ENCODE results near the gene SKP1.

SKP1 gene

GRCh38 chr5:134143944-134144941 lies 32.5 kb downstream of the SKP1 start:
- H2BK5ac ChIP-seq (ENCODE audit: low read depth, low read length, poor library complexity): no peak overlapping the region
- no peak overlapping the region for H2AFZ ChIP-seq (ENCODE audit: insufficient read depth, low read length, poor library complexity)
- DNase-seq: peak; percentile 69 to 93

DNA sequence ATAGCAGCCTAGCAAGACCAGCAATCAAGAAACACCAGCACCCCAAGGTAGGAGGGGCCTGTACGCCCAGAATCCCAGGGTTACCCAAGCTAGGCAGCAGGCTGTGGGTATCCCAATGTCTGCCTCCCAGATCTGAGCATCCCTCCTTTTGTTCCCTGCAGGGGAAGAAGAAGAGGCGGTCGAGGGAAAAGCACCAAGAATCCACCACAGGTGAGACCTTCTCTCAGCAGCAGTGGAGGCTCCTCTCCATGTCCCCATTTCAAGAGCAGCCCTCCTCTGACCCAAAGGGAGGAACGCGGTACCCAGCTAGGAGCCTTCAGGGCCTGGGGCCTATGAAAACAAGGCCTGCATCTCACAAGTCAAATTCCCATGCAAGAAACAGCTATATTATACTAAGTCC lies 33.3 kb downstream of the SKP1 start:
- Histone ChIP-seq H4K12ac (ENCODE audit: low read depth, low read length) (no peak overlapping the region), H2AK5ac (ENCODE audit: low read length) (no peak overlapping the region), H4K91ac (ENCODE audit: low read depth, low read length) (no peak overlapping the region), H3K36me3 (ENCODE audit: control insufficient read depth in 1 of 2, insufficient read depth in 2 of 2, low read length in 2 of 2) (peaks cover 60 to 74% of the 10 kb centered on the region in 2 experiments), H4K8ac (ENCODE audit: low read depth, low read length) (no peak overlapping the region), H2BK120ac (ENCODE audit: insufficient read depth, low read length, poor library complexity) (no peak overlapping the region), H3K23ac (ENCODE audit: low read length) (no peak overlapping the region), H3K4ac (ENCODE audit: low read depth, low read length) (no peak overlapping the region), H3K4me1 (ENCODE audit: control insufficient read depth in 1 of 2, insufficient read depth in 2 of 2, low read length in 2 of 2) (peaks cover 34 to 38% of the 10 kb centered on the region in 2 experiments), H3K79me1 (ENCODE audit: low read length) (no peaks in the 10 kb centered on the region), H3K79me2 (ENCODE audit: control insufficient read depth, insufficient read depth, low read length, poor library complexity) (peaks cover 4% of the 10 kb centered on the region), H3K9me3 (ENCODE audit: insufficient read depth, low read depth, low read length) (peaks cover 2% of the 10 kb centered on the region), H2BK12ac (ENCODE audit: low read length) (no peak overlapping the region), H3K14ac (ENCODE audit: low read length) (no peak overlapping the region), H2BK5ac (ENCODE audit: low read depth, low read length, poor library complexity) (no peak overlapping the region), H3K4me2 (ENCODE audit: low read length) (no peak overlapping the region), H3K27me3 (ENCODE audit: insufficient read depth, low read length) (no peaks in the 10 kb centered on the region), H3K18ac (ENCODE audit: low read length) (no peak overlapping the region), H3K27ac (ENCODE audit: low read depth, low read length) (peak overlapping the region; percentile 35), H3K4me3 (ENCODE audit: low read depth, low read length) (no peak overlapping the region), H3K9ac (ENCODE audit: low read length) (no peak overlapping the region), H2AFZ (ENCODE audit: insufficient read depth, low read length, poor library complexity) (no peak overlapping the region)
- no CpG with 5 or more reads among the region's 5 CpGs for WGBS (ENCODE audit: extremely low coverage, insufficient coverage, insufficient read length)
- no peak for DNase-seq

More at GRCh38 chr5:134143944-134144941, 32.5 kb downstream of the SKP1 start:
- no CpG with 5 or more reads among the region's 10 CpGs for WGBS (ENCODE audit: extremely low coverage, insufficient coverage, insufficient read length)
- peaks cover 4% of the 10 kb centered on the region for H3K79me2 ChIP-seq (ENCODE audit: control insufficient read depth, insufficient read depth, low read length, poor library complexity)
- peak overlapping the region; percentile 35 for H3K27ac ChIP-seq (ENCODE audit: low read depth, low read length)
- H3K27me3 ChIP-seq (ENCODE audit: insufficient read depth, low read length): no peaks in the 10 kb centered on the region
- H3K4ac ChIP-seq (ENCODE audit: low read depth, low read length): no peak overlapping the region
- peaks cover 28 to 32% of the 10 kb centered on the region in 2 experiments for H3K4me1 ChIP-seq (ENCODE audit: control insufficient read depth in 1 of 2, insufficient read depth in 2 of 2, low read length in 2 of 2)
- H4K12ac ChIP-seq (ENCODE audit: low read depth, low read length): no peak overlapping the region
- H3K79me1 ChIP-seq (ENCODE audit: low read length): no peaks in the 10 kb centered on the region
- no peak overlapping the region for H2BK120ac ChIP-seq (ENCODE audit: insufficient read depth, low read length, poor library complexity)
- H3K4me2 ChIP-seq (ENCODE audit: low read length): peak overlapping the region; percentile 24
- no peak overlapping the region for H2AK5ac ChIP-seq (ENCODE audit: low read length)
- no peak overlapping the region for H4K8ac ChIP-seq (ENCODE audit: low read depth, low read length)
- H3K9me3 ChIP-seq (ENCODE audit: insufficient read depth, low read depth, low read length): peaks cover 2% of the 10 kb centered on the region
- H3K9ac ChIP-seq (ENCODE audit: low read length): no peak overlapping the region
- H3K14ac ChIP-seq (ENCODE audit: low read length): peak overlapping the region; percentile 11
- peaks cover 60 to 73% of the 10 kb centered on the region in 2 experiments for H3K36me3 ChIP-seq (ENCODE audit: control insufficient read depth in 1 of 2, insufficient read depth in 2 of 2, low read length in 2 of 2)
- H3K23ac ChIP-seq (ENCODE audit: low read length): no peak overlapping the region
- H2BK12ac ChIP-seq (ENCODE audit: low read length): no peak overlapping the region
- H3K4me3 ChIP-seq (ENCODE audit: low read depth, low read length): no peak overlapping the region
- peak overlapping the region; percentile 16 for H4K91ac ChIP-seq (ENCODE audit: low read depth, low read length)
- peak overlapping the region; percentile 47 for H3K18ac ChIP-seq (ENCODE audit: low read length)

DNA sequence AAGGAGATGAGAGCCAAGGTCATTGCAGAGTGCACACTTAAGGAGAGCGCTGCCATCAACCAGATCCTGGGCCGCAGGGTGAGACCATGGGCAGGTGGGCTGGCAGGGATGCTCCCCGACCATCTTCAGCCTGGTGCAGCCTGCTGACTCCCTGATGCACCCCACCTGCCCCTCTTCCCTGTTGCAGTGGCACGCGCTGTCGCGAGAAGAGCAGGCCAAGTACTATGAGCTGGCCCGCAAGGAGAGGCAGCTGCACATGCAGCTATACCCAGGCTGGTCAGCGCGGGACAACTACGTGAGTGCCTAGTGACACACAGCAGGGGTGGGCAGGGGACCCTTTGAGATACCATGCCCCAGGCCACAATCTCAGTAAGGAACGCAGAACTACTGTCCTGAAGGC lies 33.9 kb downstream of the SKP1 start:
- Histone ChIP-seq H3K18ac (ENCODE audit: low read length) (peak overlapping the region; percentile 55), H3K4me2 (ENCODE audit: low read length) (no peak overlapping the region), H2AK5ac (ENCODE audit: low read length) (no peak overlapping the region), H2AFZ (ENCODE audit: insufficient read depth, low read length, poor library complexity) (no peak overlapping the region), H3K4me3 (ENCODE audit: low read depth, low read length) (no peak overlapping the region), H2BK120ac (ENCODE audit: insufficient read depth, low read length, poor library complexity) (no peak overlapping the region), H3K4ac (ENCODE audit: low read depth, low read length) (no peak overlapping the region), H3K79me1 (ENCODE audit: low read length) (no peaks in the 10 kb centered on the region), H3K36me3 (ENCODE audit: control insufficient read depth in 1 of 2, insufficient read depth in 2 of 2, low read length in 2 of 2) (peaks cover 58 to 74% of the 10 kb centered on the region in 2 experiments), H2BK5ac (ENCODE audit: low read depth, low read length, poor library complexity) (no peak overlapping the region), H3K9ac (ENCODE audit: low read length) (no peak overlapping the region), H3K27me3 (ENCODE audit: insufficient read depth, low read length) (no peaks in the 10 kb centered on the region), H2BK12ac (ENCODE audit: low read length) (no peak overlapping the region), H4K12ac (ENCODE audit: low read depth, low read length) (no peak overlapping the region), H3K23ac (ENCODE audit: low read length) (no peak overlapping the region), H3K27ac (ENCODE audit: low read depth, low read length) (no peak overlapping the region), H4K8ac (ENCODE audit: low read depth, low read length) (no peak overlapping the region), H3K79me2 (ENCODE audit: control insufficient read depth, insufficient read depth, low read length, poor library complexity) (peaks cover 4% of the 10 kb centered on the region), H3K9me3 (ENCODE audit: insufficient read depth, low read depth, low read length) (peaks cover 2% of the 10 kb centered on the region), H3K4me1 (ENCODE audit: control insufficient read depth in 1 of 2, insufficient read depth in 2 of 2, low read length in 2 of 2) (peaks cover 39 to 42% of the 10 kb centered on the region in 2 experiments), H4K91ac (ENCODE audit: low read depth, low read length) (no peak overlapping the region), H3K14ac (ENCODE audit: low read length) (no peak overlapping the region)
- WGBS (ENCODE audit: extremely low coverage, insufficient coverage, insufficient read length): no CpG with 5 or more reads among the region's 12 CpGs
- DNase-seq: no peak

DNA sequence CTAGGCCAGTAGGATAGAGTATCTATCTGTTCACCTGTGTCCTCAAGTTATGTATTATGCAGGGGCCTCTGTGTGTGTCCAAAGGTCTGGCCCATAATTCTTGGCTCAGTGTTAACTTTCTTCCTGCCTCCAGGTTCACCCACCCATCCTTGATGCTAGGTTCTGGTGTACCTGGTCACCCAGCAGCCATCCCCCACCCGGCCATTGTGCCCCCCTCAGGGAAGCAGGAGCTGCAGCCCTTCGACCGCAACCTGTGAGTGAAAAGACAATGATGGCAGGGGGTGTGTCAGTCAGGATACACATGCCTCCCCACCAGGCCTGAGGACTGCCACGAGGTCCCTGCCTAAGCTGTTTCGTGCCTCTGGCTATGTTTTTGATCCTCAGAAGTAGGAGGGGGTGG lies 34.7 kb downstream of the SKP1 start:
- Histone ChIP-seq H2AK5ac (ENCODE audit: low read length) (no peak overlapping the region), H3K14ac (ENCODE audit: low read length) (no peak overlapping the region), H3K18ac (ENCODE audit: low read length) (no peak overlapping the region), H3K9ac (ENCODE audit: low read length) (no peak overlapping the region), H3K4me1 (ENCODE audit: control insufficient read depth in 1 of 2, insufficient read depth in 2 of 2, low read length in 2 of 2) (peaks cover 44 to 47% of the 10 kb centered on the region in 2 experiments), H3K4me2 (ENCODE audit: low read length) (no peak overlapping the region), H3K79me1 (ENCODE audit: low read length) (no peaks in the 10 kb centered on the region), H3K23ac (ENCODE audit: low read length) (no peak overlapping the region), H3K27ac (ENCODE audit: low read depth, low read length) (no peak overlapping the region), H3K36me3 (ENCODE audit: control insufficient read depth in 1 of 2, insufficient read depth in 2 of 2, low read length in 2 of 2) (peaks cover 55 to 70% of the 10 kb centered on the region in 2 experiments), H3K79me2 (ENCODE audit: control insufficient read depth, insufficient read depth, low read length, poor library complexity) (peaks cover 4% of the 10 kb centered on the region), H4K12ac (ENCODE audit: low read depth, low read length) (no peak overlapping the region), H3K4ac (ENCODE audit: low read depth, low read length) (no peak overlapping the region), H4K8ac (ENCODE audit: low read depth, low read length) (no peak overlapping the region), H2AFZ (ENCODE audit: insufficient read depth, low read length, poor library complexity) (no peak overlapping the region), H3K4me3 (ENCODE audit: low read depth, low read length) (no peak overlapping the region), H3K9me3 (ENCODE audit: insufficient read depth, low read depth, low read length) (peaks cover 2% of the 10 kb centered on the region), H4K91ac (ENCODE audit: low read depth, low read length) (no peak overlapping the region), H2BK5ac (ENCODE audit: low read depth, low read length, poor library complexity) (no peak overlapping the region), H3K27me3 (ENCODE audit: insufficient read depth, low read length) (no peaks in the 10 kb centered on the region), H2BK12ac (ENCODE audit: low read length) (no peak overlapping the region), H2BK120ac (ENCODE audit: insufficient read depth, low read length, poor library complexity) (no peak overlapping the region)
- no peak for DNase-seq
- WGBS (ENCODE audit: extremely low coverage, insufficient coverage, insufficient read length): no CpG with 5 or more reads among the region's 5 CpGs
